HG03575 (cell line): ENCODE data around the gene GCNT2.
"Not testable (repeated sequence)": the region's sequence is repeated elsewhere in the genome, so short reads cannot be mapped to it uniquely, and the experiment has no call there.

Experiments
- ATAC-seq: cut with Tn5 transposase; IDR thresholded peaks from one replicate; pipeline ENCODE4 v1.9.1; 2021; ENCODE audit not compliant: unreplicated experiment, insufficient number of reproducible peaks, low FRiP score; ENCODE audit errors: extremely low read depth

Gene GCNT2

DNA sequence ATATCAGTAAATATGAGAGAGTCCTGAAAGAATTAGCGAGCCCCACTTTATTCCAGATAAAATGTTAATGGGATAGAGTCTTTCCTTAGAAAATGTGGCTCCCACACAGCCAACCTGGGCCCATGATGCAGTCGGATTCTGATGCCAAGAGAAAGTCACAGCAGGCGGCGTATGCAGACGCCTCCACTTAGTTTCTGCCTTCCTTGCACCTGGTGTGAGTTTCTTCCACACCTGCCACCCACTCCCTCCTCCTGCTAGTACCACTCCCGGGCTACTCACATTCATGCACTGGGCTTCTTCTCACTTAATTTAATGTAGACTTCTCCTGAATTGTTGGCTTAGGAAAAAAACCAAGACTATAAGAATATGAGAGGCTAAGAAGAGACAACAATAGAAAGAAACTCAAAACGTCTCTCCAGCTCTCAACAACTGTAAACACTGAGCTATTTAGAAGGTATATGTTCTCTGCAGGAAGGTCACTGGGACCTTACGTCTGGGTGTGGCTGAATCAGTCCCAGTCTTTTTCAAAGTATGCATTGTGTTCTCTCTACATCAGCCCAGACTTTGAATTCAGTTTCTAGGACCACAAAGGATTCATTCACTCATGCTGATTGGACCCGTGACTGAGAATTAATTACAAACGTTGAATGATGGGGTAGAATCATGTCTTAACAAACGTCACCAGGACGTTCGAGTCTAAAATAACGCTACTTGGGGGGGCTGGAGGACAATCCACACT is 70.4 kb downstream of the GCNT2 start:
- no peak for ATAC-seq

DNA sequence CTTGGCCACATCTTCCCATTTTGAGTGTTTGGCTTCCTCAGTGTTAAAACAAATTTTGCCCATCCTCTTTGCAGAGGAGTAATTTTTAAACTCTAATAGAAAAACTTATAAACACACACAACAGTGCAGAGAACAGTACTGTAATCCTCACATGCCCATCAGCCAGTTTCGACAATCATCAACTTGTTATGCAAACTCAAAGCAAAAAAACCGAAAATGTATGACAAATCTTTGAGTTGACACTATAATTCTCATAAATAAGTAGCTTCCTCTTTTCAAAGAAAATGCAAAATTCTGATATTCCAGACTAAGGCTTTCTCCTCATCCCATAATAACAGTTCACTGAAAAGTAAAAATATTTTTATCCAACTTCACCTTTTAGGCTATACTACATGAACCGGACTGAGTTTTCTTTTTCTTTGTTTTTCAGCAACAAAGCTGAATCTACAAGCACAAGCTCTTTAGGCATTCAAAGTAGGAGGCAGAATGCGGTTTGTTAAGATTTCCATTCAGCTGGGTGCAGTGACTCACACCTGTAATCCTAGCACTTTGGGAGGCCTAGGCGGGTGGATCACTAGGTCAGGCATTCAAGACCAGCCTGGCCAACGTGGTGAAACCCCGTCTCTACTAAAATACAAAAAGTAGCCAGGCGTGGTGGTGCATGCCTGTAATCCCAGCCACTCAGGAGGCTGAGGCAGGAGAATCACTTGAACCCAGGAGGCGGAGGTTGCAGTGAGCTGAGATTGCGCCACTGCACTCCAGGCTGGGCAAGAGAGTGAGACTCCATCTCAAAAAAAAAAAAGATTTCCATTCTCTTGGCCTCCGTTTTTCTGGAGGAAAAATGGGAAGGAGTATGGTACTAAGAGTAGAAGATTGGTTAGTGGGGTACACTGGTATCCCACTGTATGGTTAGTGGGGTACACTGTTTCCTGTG is 74.8 kb downstream of the GCNT2 start:
- no peak for ATAC-seq

DNA sequence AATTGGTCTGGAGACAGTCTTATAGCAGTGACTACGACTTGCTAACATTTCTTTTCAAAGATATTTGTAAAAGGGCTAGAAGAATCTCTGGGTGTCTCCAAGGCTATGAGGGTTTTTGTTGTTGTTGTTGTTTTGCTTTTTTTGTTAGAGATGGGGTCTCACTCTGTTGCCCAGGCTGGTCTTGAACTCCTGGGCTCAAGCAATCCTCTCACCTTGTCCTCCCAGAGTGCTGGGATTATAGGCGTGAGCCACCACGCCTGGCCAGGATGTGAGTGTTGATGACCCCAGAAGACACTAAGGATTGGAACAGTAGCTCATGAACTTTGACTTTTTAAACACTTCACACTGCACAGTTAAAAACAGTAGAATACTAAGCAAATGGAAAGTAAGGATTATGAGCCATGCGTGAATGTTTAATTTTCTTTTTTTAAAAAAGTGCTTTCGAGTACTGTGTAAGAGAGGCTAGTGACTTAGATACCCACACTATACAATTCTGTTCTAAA is 76.4 kb downstream of the GCNT2 start:
- no peak for ATAC-seq

GRCh38 chr6:10598084-10598960 is 77.2 kb downstream of the GCNT2 start:
- no peak for ATAC-seq

DNA sequence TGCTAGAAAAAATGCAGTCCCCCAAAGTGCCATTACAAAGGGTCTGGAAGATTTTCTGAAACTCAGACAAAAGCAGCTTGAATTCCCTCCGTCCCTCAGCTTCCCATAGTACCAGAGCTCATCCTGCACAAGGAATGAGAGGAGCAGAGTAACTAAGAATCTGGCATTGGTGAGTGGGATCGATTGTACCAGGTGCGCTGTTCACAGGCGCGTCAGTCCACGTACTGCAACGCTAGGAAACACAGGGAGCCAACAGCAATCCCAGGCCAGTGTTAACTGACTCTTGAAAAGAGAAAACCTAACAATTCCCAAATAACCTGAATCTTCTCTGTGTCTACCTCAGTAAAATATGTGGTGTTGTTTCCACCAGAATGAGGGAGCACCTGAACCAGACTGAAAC is 77.9 kb downstream of the GCNT2 start:
- no peak for ATAC-seq

DNA sequence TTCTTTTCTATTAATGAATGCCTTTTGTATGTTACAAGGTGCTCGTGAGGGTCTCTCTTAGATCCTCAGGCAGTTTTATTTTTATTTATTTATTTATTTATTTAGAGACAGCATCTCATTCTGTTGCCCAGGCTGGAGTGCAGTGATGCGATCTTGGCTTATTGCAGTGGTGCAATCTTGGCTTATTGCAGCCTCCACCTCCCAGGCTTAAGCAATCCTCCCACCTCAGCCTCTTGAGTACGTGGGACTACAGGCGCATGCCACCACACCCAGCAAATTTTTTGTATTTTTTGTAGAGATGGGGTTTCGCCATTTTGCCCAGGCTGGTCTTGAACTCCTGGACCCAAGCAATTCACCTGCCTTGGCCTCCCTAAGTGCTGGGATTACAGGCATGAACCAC is 79.5 kb downstream of the GCNT2 start:
- not testable (repeated sequence) for ATAC-seq

GRCh38 chr6:10603219-10603618 is 82.1 kb downstream of the GCNT2 start:
- ATAC-seq = no peak

DNA sequence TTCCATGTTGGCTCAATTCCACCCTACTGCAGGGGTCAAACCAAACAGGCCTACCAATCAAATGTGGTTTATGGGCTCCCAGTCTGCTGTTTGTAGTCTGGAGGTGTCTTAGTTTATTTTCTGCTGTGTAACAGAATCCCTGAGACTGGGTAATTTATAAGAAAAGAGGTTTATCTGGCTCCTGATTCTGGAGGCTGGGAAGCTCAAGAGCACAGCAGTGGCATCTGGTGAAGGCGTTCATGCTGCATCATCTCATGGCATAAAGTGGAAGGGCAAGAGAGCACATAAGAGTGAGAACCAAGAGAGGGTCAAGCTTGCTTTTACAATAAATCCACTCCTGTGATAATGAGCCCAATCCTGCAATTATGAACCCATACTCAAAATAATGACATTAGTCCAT is 87.9 kb downstream of the GCNT2 start:
- ATAC-seq = no peak

- no peak for ATAC-seq
These were observed 89.1 kb downstream of the GCNT2 start for GRCh38 chr6:10610289-10610688.

- ATAC-seq = no peak
These were observed 91.0 kb downstream of the GCNT2 start for GRCh38 chr6:10612161-10612560.

GRCh38 chr6:10613077-10613476 is 91.9 kb downstream of the GCNT2 start:
- ATAC-seq = no peak

DNA sequence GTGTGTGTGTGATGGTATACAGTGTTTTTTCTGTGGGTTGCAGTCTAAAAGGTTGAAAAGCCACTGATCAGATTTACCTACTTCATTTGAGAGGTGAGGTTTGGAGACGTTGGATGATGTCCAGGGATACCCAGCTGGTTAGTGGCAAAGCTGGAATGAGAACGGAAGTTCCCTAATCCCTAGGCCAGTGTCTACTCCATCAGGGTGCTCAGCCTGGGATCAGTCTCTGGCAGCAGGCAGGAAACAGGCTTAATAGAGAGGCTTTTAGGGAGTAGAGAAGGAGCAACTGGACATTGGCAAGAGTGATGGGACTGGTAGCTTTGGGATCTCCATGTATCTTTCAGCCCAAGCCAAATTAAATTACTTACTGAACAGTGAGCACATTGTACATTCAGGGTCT is 92.6 kb downstream of the GCNT2 start:
- ATAC-seq = no peak

GRCh38 chr6:10615675-10616074 is 94.5 kb downstream of the GCNT2 start:
- ATAC-seq = no peak

DNA sequence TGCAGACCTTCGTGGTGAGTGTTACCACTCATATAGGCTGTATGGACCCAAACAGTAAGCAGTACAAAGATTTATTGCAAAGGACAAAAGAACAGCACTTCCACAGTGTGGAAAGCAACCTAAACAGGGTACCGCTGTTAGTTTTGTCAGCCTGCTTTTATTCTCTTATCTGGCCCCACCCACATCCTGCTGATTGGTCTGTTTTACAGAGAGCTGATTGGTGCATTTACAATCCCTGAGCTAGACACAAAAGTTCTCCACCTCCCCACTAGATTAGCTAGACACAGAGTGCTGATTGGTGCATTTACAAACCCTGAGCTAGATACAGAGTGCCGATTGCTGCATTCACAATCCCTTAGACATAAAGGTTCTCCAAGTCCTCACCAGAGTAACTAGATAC is 95.1 kb downstream of the GCNT2 start:
- ATAC-seq = not testable (repeated sequence)

GRCh38 chr6:10617008-10617696 is 96.0 kb downstream of the GCNT2 start:
- ATAC-seq = no peak

DNA sequence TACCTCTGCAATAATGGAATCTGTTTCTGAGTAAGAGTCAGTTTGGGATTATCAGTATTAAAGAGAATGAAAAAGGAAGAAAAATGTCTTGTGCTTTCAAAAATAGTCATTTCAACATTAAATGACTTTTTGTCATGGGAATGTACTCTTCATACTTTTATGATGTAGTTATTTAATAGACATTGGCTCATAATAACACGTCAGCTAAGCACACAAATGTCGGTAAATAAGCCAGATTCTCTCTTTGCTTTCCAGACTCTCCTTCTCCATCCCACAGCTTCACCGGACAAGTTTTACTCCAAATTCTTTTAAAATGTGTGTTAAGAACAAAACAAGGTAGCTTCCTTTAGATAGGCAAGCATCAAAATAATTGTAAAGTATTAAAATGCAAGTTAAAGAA is 97.3 kb downstream of the GCNT2 start:
- no peak for ATAC-seq

DNA sequence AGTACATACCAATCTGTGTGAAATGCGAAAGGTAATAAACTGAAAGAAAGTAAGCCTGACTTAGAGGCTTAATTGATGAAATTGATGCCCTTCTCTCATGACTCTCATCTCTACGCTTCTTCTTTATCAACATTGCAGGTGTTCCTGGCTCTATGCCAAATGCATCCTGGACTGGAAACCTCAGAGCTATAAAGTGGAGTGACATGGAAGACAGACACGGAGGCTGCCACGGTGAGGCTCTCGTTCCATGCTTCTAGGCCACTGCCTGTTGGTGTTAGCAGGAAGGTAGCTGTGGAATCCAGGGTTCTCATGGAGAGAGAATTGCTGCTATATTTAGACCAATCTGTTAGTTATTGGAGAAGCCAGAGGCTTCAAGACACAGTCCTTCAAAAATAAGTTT is 100.1 kb downstream of the GCNT2 start:
- ATAC-seq = no peak

GRCh38 chr6:10621847-10622246 is 100.7 kb downstream of the GCNT2 start:
- no peak for ATAC-seq

GRCh38 chr6:10624836-10625235 is 103.7 kb downstream of the GCNT2 start:
- ATAC-seq = no peak
